GM12878 (cell line): ENCODE data around the gene FAM161B. TPM values are rescaled to one million over a fixed set of nuclear protein-coding genes. Genes with fewer than 3 reads are reported as not detected.

Source experiments
- ATAC-seq: fragments of 200-7000 bp; cut with Tn5 transposase; 3 replicates; pipeline ENCODE4 v1.9.1; 2020; ENCODE audit warnings: mild to moderate bottlenecking, moderate library complexity
- BruUV-seq: library from RNA; stranded (reverse); fragments of 400-500 nt; replicated peaks from 2 replicates; lab custom pipeline; 2021; lab: Mats Ljungman, UMichigan
- CTCF ChIA-PET: fragments of 300-600 bp; sonication (Branson Sonifier 250); formaldehyde crosslinking; extraction: SDS; loops from one replicate; lab custom pipeline; 2021; ENCODE audit warnings: inconsistent platforms; lab: Yijun Ruan, JAX
- POLR2A ChIA-PET: fragments of 350-600 bp; formaldehyde crosslinking; extraction: SDS; loops from one replicate; lab custom pipeline; 2021; ENCODE audit warnings: inconsistent platforms; lab: Charles Lee
- RAD21 ChIA-PET: fragments of 300-600 bp; sonication (Branson Sonifier 250); formaldehyde crosslinking; loops from one replicate; lab custom pipeline; 2023; ENCODE audit warnings: antibody characterized with exemption; ENCODE audit not compliant: unreplicated experiment; lab: Charles Lee
- SMC1A ChIA-PET: fragments of 300-600 bp; sonication (Branson Sonifier 250); formaldehyde crosslinking; loops from one replicate; lab custom pipeline; 2023; ENCODE audit not compliant: unreplicated experiment, uncharacterized antibody; lab: Charles Lee
- DNase-seq: peaks from one replicate; pipeline ENCODE4 v3.0.0-alpha.2; 2011; ENCODE audit warnings: low read depth, low spot score
- FAIRE-seq: peaks from 3 replicates; lab custom pipeline; 2011; peaks lifted over from hg19 to GRCh38; lab: Jason Lieb, UNC
- H2AFZ ChIP-seq: 2 replicates; pipeline ENCODE4 v1.6.0; 2011; ENCODE audit warnings: low read depth, low read length, control low read depth; ENCODE audit not compliant: control insufficient read depth
- H3K27ac ChIP-seq: 2 replicates; pipeline ENCODE4 v1.5.1; 2011; ENCODE audit warnings: control low read depth; ENCODE audit not compliant: control insufficient read depth, insufficient read depth
- H3K27me3 ChIP-seq, 2 experiments: replicated peaks in 1 of 2; 2 replicates each; pipeline versions ENCODE4 v1.6.0 to v1.6.1; 2011; ENCODE audit warnings: low read length in 1 of 2; ENCODE audit not compliant: control insufficient read depth in 2 of 2, insufficient read depth in 2 of 2
- H3K36me3 ChIP-seq, 2 experiments: 2 replicates each; pipeline ENCODE4 v1.5.1; 2011; ENCODE audit warnings: low read length in 1 of 2; ENCODE audit not compliant: control insufficient read depth in 2 of 2, insufficient read depth in 2 of 2
- H3K4me1 ChIP-seq: 2 replicates; pipeline ENCODE4 v1.6.1; 2011; ENCODE audit warnings: mild to moderate bottlenecking, low read length, moderate library complexity, mixed read lengths; ENCODE audit not compliant: control insufficient read depth, insufficient read depth
- H3K4me2 ChIP-seq: 2 replicates; pipeline ENCODE4 v1.6.0; 2011; ENCODE audit warnings: control low read depth; ENCODE audit not compliant: control insufficient read depth, insufficient read depth
- H3K4me3 ChIP-seq: fragments of 200-600 bp; sonication (generic); 2 replicates; pipeline ENCODE4 v1.5.1; 2016
- H3K79me2 ChIP-seq: 2 replicates; pipeline ENCODE4 v1.6.0; 2011; ENCODE audit warnings: low read length; ENCODE audit not compliant: control insufficient read depth, insufficient read depth
- H3K9ac ChIP-seq: 2 replicates; pipeline ENCODE4 v1.8.0; 2011; ENCODE audit warnings: low read length, control low read depth, mixed read lengths; ENCODE audit not compliant: control insufficient read depth, insufficient read depth
- H3K9me3 ChIP-seq: replicated peaks from 3 replicates; pipeline ENCODE4 v1.5.1; 2011; ENCODE audit warnings: mild to moderate bottlenecking, low read length; ENCODE audit not compliant: control insufficient read depth, insufficient read depth
- H4K20me1 ChIP-seq: 2 replicates; pipeline ENCODE4 v1.6.0; 2011; ENCODE audit not compliant: control insufficient read depth, insufficient read depth
- CBX5 ChIP-seq: sonication (generic); IDR thresholded peaks from 2 replicates; pipeline ENCODE4 v1.6.1; 2016; ENCODE audit warnings: low read depth, moderate library complexity, mild to moderate bottlenecking, inconsistent platforms
- FOS ChIP-seq: IDR thresholded peaks from 3 replicates; pipeline ENCODE4 v1.6.1; 2011; ENCODE audit warnings: borderline replicate concordance; ENCODE audit not compliant: insufficient read length; ENCODE audit errors: extremely low read depth
- IKZF2 ChIP-seq, 2 experiments: fragments of 450-650 bp; IDR thresholded peaks; 2 replicates each; pipeline ENCODE4 v1.6.1; 2017; ENCODE audit warnings: mild to moderate bottlenecking in 2 of 2, moderate library complexity in 2 of 2
- IRF5 ChIP-seq: fragments of 450-650 bp; IDR thresholded peaks from 2 replicates; pipeline ENCODE4 v1.6.1; 2017; ENCODE audit warnings: borderline replicate concordance
- MLLT1 ChIP-seq: fragments of 450-650 bp; IDR thresholded peaks from 2 replicates; pipeline ENCODE4 v1.6.1; 2016; ENCODE audit warnings: mild to moderate bottlenecking
- NKRF ChIP-seq: fragments of 450-650 bp; conservative IDR thresholded peaks from 2 replicates; pipeline ENCODE4 v1.6.1; 2017; ENCODE audit warnings: mild to moderate bottlenecking, moderate library complexity
- POU2F2 ChIP-seq: IDR thresholded peaks from 3 replicates; pipeline ENCODE4 v1.6.1; 2011; ENCODE audit warnings: low read depth, mild to moderate bottlenecking, low read length, borderline replicate concordance
- SIN3A ChIP-seq: IDR thresholded peaks from 2 replicates; pipeline ENCODE4 v1.6.1; 2012; ENCODE audit warnings: low read depth, low read length, improper control_type of control experiment
- SPI1 ChIP-seq: IDR thresholded peaks from 2 replicates; pipeline ENCODE4 v1.6.1; 2011; ENCODE audit warnings: low read depth, mild to moderate bottlenecking, low read length, moderate library complexity, borderline replicate concordance; ENCODE audit not compliant: insufficient read depth
- SRF ChIP-seq, 2 experiments: IDR thresholded peaks; 2 replicates each; pipeline ENCODE4 v1.6.1; 2011; ENCODE audit warnings: low read depth in 2 of 2, low read length in 2 of 2, mild to moderate bottlenecking in 1 of 2, moderate library complexity in 1 of 2
- ZBTB11 ChIP-seq: fragments of 450-650 bp; formaldehyde crosslinking; IDR thresholded peaks from 2 replicates; pipeline ENCODE4 v1.5.0; 2022; ENCODE audit warnings: mild to moderate bottlenecking, missing genetic modification characterization
- ZBTB33 ChIP-seq: fragments of 450-650 bp; IDR thresholded peaks from 2 replicates; pipeline ENCODE4 v1.6.1; 2017; ENCODE audit warnings: mild to moderate bottlenecking
- WGBS: methylation state at CpG from one replicate; pipeline ENCODE4 v1.1.6; 2016; ENCODE audit warnings: low lambda C conversion rate; ENCODE audit not compliant: insufficient replicate concordance, insufficient coverage; ENCODE audit errors: missing lambda C conversion rate; 5-methylcytosine and 5-hydroxymethylcytosine counted together
- in situ Hi-C: fragments of 300-500 bp; cut with MboI; formaldehyde crosslinking; loops from 9 replicates; pipeline ENCODE4 v1.14.3; 2018; ENCODE audit warnings: mixed read lengths
- intact Hi-C: fragments of 100-400 bp; cut with micrococcal nuclease; formaldehyde crosslinking; loops from one replicate; pipeline ENCODE4 v1.14.2; 2022; ENCODE audit not compliant: unreplicated experiment
- polyA plus RNA-seq, 11 experiments: library from polyadenylated mRNA; depleted of rRNA in 4 of 11; unstranded in 6 of 11; stranded (reverse) in 5 of 11; fragments of >200 nt; fragmentation: Nextera tagmentation in 4 of 11; fragmentation: Illumina TruSeq in 1 of 11; extraction: Ambion mirVana in 4 of 11; extraction: Trizol in 1 of 11; gene quantifications; 1 replicate in 1 of 11; 2 replicates in 10 of 11; pipeline versions ENCODE4 v1.2.1 to v1.2.3, GENCODE V29; 2011 to 2016; ENCODE audit warnings: inconsistent platforms in 2 of 11, missing spikeins in 2 of 11, low read depth in 1 of 11
- total RNA-seq, 4 experiments: library from RNA; depleted of rRNA in 3 of 4; stranded (reverse); fragments of >200 nt in 3 of 4; fragmentation: Illumina TruSeq in 1 of 4; extraction: Trizol in 1 of 4; gene quantifications; 2 replicates each; pipeline versions ENCODE4 v1.2.1 to v1.2.3, GENCODE V29; 2013 to 2021

Gene FAM161B
- total and polyA plus RNA-seq, 10 of the 15 experiments (the other 5 are each of a cell fraction or from before 2014, with no cell fraction given) = 0.33 to 1.2 (median 0.86) TPM

- CTCF ChIA-PET = interaction anchor here (0.7 kb wide), 1 partner anchor 151 kb away, joined by 3 read pairs; no protein-coding TSS in a partner anchor
- POLR2A ChIA-PET = interaction anchor here (0.6 kb wide), 1 partner anchor 520 kb away, joined by 3 read pairs; no protein-coding TSS in a partner anchor
- Histone ChIP-seq H3K27ac (no peak overlapping the region), H3K4me3 (no peak overlapping the region), H3K9ac (no peak overlapping the region), H2AFZ (no peak overlapping the region), H3K27me3 (no peaks in the 10 kb centered on the region), H4K20me1 (no peaks in the 10 kb centered on the region; the same call in 1 of the 2 replicates), H3K36me3 (peaks cover 6 to 36% of the 10 kb centered on the region in 2 experiments), H3K79me2 (no peaks in the 10 kb centered on the region), H3K4me2 (no peak overlapping the region), H3K4me1 (no peaks in the 10 kb centered on the region), H3K9me3 (no peaks in the 10 kb centered on the region)
- DNase-seq = no peak
- no peak for FAIRE-seq
- SMC1A ChIA-PET = no interaction called here
- no TSS peak for BruUV-seq
- RAD21 ChIA-PET = interaction anchor here (0.6 kb wide), 1 partner anchor 58 kb away, joined by 4 read pairs; no protein-coding TSS in a partner anchor
- no peak for ATAC-seq
- intact Hi-C loops = no loop called here
- in situ Hi-C loops = no loop called here
- WGBS = 88% methylated on average over 1 of the region's 1 CpG
- TF ChIP-seq SRF (IDR thresholded peaks at IDR 0.05; ENCODE audit: low read depth in 2 of 2, low read length in 2 of 2) (no peak), NKRF (no peak), POU2F2 (no peak), IKZF2 (IDR thresholded peaks at IDR 0.05) (no peak), CBX5 (no peak), SPI1 (no peak), IRF5 (no peak), FOS (no peak), ZBTB11 (CRISPR knock-in tag) (no peak), MLLT1 (no peak), ZBTB33 (no peak), SIN3A (no peak)
Measured at GRCh38 chr14:73909681-73910080, 40.2 kb downstream of the FAM161B start.
